Measurements from ENCODE around the gene CLNK.

CLNK gene

GRCh38 chr4:10607206-10607605, 77.4 kb downstream of the CLNK start:
- no peak overlapping the region for H3K27ac ChIP-seq (ENCODE audit: low read depth, low read length)
- H3K36me3 ChIP-seq (ENCODE audit: control insufficient read depth, low read length): no peaks in the 10 kb centered on the region
- H3K27me3 ChIP-seq (ENCODE audit: control insufficient read depth, low read length): no peaks in the 10 kb centered on the region
- H3K4me2 ChIP-seq (ENCODE audit: low read length): no peak overlapping the region
- no peaks in the 10 kb centered on the region for H3K79me2 ChIP-seq (ENCODE audit: control insufficient read depth, low read length)
- no peaks in the 10 kb centered on the region for H3K9me3 ChIP-seq (ENCODE audit: control insufficient read depth, insufficient read depth, low read length)
- no peak overlapping the region for H3K4me3 ChIP-seq (ENCODE audit: low read length)
- H4K20me1 ChIP-seq (ENCODE audit: control insufficient read depth, insufficient read depth, low read depth, low read length): no peaks in the 10 kb centered on the region
- H3K4me1 ChIP-seq (ENCODE audit: control insufficient read depth, low read length): no peaks in the 10 kb centered on the region
- H3K9me2 ChIP-seq (replicated peaks; ENCODE audit: control insufficient read depth, low read length): no peaks in the 10 kb centered on the region
- TF ChIP-seq, protein P1, sequence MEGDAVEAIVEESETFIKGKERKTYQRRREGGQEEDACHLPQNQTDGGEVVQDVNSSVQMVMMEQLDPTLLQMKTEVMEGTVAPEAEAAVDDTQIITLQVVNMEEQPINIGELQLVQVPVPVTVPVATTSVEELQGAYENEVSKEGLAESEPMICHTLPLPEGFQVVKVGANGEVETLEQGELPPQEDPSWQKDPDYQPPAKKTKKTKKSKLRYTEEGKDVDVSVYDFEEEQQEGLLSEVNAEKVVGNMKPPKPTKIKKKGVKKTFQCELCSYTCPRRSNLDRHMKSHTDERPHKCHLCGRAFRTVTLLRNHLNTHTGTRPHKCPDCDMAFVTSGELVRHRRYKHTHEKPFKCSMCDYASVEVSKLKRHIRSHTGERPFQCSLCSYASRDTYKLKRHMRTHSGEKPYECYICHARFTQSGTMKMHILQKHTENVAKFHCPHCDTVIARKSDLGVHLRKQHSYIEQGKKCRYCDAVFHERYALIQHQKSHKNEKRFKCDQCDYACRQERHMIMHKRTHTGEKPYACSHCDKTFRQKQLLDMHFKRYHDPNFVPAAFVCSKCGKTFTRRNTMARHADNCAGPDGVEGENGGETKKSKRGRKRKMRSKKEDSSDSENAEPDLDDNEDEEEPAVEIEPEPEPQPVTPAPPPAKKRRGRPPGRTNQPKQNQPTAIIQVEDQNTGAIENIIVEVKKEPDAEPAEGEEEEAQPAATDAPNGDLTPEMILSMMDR (IDR thresholded peaks at IDR 0.05; ENCODE audit: low read depth, low read length, poor library complexity, severe bottlenecking): no peak
- TF ChIP-seq EZH2phosphoT487 (IDR thresholded peaks at IDR 0.05; ENCODE audit: borderline replicate concordance, low read length): no peak
- H3F3A ChIP-seq (ENCODE audit: control insufficient read depth, insufficient read depth): no peaks in the 10 kb centered on the region

- TF ChIP-seq, protein P1 (IDR thresholded peaks at IDR 0.05; ENCODE audit: low read depth, low read length, poor library complexity, severe bottlenecking): no peak
- TF ChIP-seq EZH2phosphoT487 (IDR thresholded peaks at IDR 0.05; ENCODE audit: borderline replicate concordance, low read length): no peak
These were observed 77.9 kb downstream of the CLNK start for GRCh38 chr4:10606483-10607155.

DNA sequence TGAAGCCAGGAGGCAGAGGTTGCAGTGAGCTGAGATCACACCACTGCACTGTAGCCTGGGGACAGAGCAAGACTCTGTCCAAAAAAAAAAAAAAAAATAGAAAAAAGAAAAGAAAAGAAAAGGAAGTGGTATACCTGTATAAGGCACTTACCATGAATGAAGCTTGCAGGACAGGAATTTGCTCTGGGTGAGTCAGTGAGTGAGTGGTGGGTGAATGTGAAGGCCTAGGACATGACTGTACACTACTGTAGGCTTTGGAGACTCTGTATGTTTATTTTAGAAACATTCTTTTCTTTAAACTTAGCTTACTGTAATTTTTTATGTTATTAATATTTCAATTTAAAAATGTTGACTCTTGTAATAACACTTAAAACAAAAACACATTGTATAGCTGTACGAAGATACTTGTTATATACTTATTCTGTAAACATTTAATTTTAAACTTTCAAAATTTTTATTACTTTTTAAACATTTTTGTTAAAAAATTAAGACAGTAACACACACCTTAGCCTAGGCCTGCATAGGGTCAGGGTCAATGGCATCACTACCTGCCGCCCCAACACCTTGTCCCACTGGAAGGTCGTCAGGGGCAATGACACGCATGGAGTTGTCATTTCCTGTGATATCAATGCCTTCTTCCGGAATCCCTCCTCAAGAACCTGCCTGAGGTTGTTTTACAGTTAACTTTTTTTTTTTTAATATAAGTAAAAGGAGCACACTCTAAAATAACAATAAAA, 78.7 kb downstream of the CLNK start:
- no peaks in the 10 kb centered on the region for H3F3A ChIP-seq (ENCODE audit: control insufficient read depth, insufficient read depth)
- H3K27ac ChIP-seq (ENCODE audit: low read depth, low read length): no peak overlapping the region
- no peaks in the 10 kb centered on the region for H3K9me3 ChIP-seq (ENCODE audit: control insufficient read depth, insufficient read depth, low read length)
- H3K79me2 ChIP-seq (ENCODE audit: control insufficient read depth, low read length): no peaks in the 10 kb centered on the region
- H4K20me1 ChIP-seq (ENCODE audit: control insufficient read depth, insufficient read depth, low read depth, low read length): no peaks in the 10 kb centered on the region
- no peak overlapping the region for H3K4me3 ChIP-seq (ENCODE audit: low read length)
- H3K9me2 ChIP-seq (replicated peaks; ENCODE audit: control insufficient read depth, low read length): no peaks in the 10 kb centered on the region
- TF ChIP-seq, protein P1 (IDR thresholded peaks at IDR 0.05; ENCODE audit: low read depth, low read length, poor library complexity, severe bottlenecking): no peak
- no peak for TF ChIP-seq EZH2phosphoT487 (IDR thresholded peaks at IDR 0.05; ENCODE audit: borderline replicate concordance, low read length)
- no peak overlapping the region for H3K4me2 ChIP-seq (ENCODE audit: low read length)
- no peaks in the 10 kb centered on the region for H3K27me3 ChIP-seq (ENCODE audit: control insufficient read depth, low read length)
- no peaks in the 10 kb centered on the region for H3K36me3 ChIP-seq (ENCODE audit: control insufficient read depth, low read length)
- H3K4me1 ChIP-seq (ENCODE audit: control insufficient read depth, low read length): no peaks in the 10 kb centered on the region

More at GRCh38 chr4:10606483-10607155, 77.9 kb downstream of the CLNK start:
- no peaks in the 10 kb centered on the region for H3K27me3 ChIP-seq (ENCODE audit: control insufficient read depth, low read length)
- no peaks in the 10 kb centered on the region for H4K20me1 ChIP-seq (ENCODE audit: control insufficient read depth, insufficient read depth, low read depth, low read length)
- H3F3A ChIP-seq (ENCODE audit: control insufficient read depth, insufficient read depth): no peaks in the 10 kb centered on the region
- H3K4me3 ChIP-seq (ENCODE audit: low read length): no peak overlapping the region
- no peaks in the 10 kb centered on the region for H3K79me2 ChIP-seq (ENCODE audit: control insufficient read depth, low read length)
- no peak overlapping the region for H3K27ac ChIP-seq (ENCODE audit: low read depth, low read length)
- no peaks in the 10 kb centered on the region for H3K9me2 ChIP-seq (replicated peaks; ENCODE audit: control insufficient read depth, low read length)
- no peaks in the 10 kb centered on the region for H3K4me1 ChIP-seq (ENCODE audit: control insufficient read depth, low read length)
- H3K36me3 ChIP-seq (ENCODE audit: control insufficient read depth, low read length): no peaks in the 10 kb centered on the region
- H3K9me3 ChIP-seq (ENCODE audit: control insufficient read depth, insufficient read depth, low read length): no peaks in the 10 kb centered on the region
- H3K4me2 ChIP-seq (ENCODE audit: low read length): no peak overlapping the region

Data from DOHH2 (cell line).